ENCODE measurements around the gene CUL4A. TPM values are rescaled to one million over a fixed set of nuclear protein-coding genes. Genes with fewer than 3 reads are reported as not detected.
A peak's percentile ranks its signal among the peaks of the same experiment; 100 is the strongest.
"Not testable (repeated sequence)": the region's sequence is repeated elsewhere in the genome, so short reads cannot be mapped to it uniquely, and the experiment has no call there.

Gene CUL4A
- polyA plus RNA-seq (2012; ENCODE audit: insufficient read depth, insufficient read length) = 81.6 TPM

DNA sequence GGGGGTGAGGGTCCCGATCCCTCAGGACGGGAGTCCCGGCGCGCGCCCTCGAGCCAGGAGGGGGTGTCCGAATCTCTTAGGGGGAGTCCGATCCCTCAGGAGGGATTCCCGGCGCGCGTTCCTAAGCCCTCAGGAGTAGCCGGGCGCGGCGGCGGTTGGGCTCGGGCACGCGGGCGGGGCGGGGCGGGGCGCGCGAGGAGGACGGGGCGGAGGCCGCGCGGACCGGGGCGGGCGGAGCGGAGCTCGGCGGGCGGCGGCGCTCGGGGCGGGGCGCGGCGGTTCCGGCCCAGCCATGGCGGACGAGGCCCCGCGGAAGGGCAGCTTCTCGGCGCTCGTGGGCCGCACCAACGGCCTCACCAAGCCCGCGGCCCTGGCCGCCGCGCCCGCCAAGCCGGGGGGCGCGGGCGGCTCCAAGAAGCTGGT lies at the start of gene CUL4A:
Gene CUL4A (plus strand): TSS at position 278 of the 423 bp plus-strand sequence. CDS start 15 bp downstream, at position 293.
- DNase-seq (ENCODE audit: low read depth, low spot score) = peak; percentile 29
- H3K4me3 ChIP-seq (ENCODE audit: low read length) = peak within 1 kb of the TSS; percentile 91

GRCh38 chr13:113159701-113160100 lies 49.7 kb upstream of the CUL4A start:
- DNase-seq (ENCODE audit: low read depth, low spot score) = no peak
- no peak overlapping the region for H3K4me3 ChIP-seq (ENCODE audit: low read length)

DNA sequence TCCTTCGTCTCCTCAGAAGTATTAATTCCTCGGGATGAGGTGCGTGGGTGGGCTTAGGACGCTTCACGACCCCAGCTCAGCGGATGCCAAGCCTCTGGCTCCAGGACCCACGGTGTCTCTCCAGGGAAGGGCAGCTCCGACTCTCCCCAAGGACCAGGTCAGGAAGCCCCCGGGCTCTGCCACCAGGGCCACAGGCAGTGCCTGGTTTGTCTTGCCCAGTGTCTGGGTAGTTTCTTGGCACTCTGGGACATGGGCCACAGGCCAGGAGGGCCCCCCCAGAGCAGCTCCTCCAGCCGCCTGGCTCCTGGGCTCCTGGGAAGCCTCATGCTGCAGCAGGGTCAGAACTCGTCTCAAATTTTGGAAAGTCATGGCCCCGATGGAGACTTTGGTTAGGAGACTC lies 48.4 kb upstream of the CUL4A start:
- H3K4me3 ChIP-seq (ENCODE audit: low read length) = no peak overlapping the region
- no peak for DNase-seq (ENCODE audit: low read depth, low spot score)

DNA sequence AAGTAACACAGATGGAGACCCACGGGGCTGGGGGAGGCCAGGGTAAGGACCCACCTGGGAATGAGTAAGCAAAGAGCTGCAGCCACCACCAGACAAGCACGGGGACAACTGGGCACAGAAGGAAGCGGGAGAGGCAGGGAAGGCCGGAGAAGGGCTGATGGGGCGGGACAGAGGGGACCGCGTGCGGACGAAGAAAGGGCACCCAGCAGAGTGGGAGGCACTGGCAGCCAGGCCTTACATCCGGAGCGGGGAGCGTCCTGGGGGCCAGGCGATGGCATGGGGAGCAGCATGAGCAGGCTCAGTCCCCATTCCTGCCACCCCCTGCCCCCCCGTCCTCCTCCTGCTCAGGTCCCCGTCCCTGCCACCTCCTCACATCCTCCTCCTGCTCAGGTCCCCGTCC lies 48.0 kb upstream of the CUL4A start:
- H3K4me3 ChIP-seq (ENCODE audit: low read length) = no peak overlapping the region
- DNase-seq (ENCODE audit: low read depth, low spot score) = no peak

DNA sequence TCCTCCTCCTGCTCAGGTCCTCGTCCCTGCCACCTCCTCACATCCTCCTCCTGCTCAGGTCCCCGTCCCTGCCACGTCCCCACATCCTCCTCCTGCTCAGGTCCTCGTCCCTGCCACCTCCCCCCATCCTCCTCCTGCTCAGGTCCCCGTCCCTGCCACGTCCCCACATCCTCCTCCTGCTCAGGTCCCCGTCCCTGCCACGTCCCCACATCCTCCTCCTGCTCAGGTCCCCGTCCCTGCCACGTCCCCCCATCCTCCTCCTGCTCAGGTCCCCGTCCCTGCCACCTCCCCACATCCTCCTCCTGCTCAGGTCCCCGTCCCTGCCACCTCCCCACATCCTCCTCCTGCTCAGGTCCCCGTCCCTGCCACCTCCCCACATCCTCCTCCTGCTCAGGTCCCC lies 47.4 kb upstream of the CUL4A start:
- DNase-seq (ENCODE audit: low read depth, low spot score); H3K4me3 ChIP-seq (ENCODE audit: low read length): not testable (repeated sequence)

DNA sequence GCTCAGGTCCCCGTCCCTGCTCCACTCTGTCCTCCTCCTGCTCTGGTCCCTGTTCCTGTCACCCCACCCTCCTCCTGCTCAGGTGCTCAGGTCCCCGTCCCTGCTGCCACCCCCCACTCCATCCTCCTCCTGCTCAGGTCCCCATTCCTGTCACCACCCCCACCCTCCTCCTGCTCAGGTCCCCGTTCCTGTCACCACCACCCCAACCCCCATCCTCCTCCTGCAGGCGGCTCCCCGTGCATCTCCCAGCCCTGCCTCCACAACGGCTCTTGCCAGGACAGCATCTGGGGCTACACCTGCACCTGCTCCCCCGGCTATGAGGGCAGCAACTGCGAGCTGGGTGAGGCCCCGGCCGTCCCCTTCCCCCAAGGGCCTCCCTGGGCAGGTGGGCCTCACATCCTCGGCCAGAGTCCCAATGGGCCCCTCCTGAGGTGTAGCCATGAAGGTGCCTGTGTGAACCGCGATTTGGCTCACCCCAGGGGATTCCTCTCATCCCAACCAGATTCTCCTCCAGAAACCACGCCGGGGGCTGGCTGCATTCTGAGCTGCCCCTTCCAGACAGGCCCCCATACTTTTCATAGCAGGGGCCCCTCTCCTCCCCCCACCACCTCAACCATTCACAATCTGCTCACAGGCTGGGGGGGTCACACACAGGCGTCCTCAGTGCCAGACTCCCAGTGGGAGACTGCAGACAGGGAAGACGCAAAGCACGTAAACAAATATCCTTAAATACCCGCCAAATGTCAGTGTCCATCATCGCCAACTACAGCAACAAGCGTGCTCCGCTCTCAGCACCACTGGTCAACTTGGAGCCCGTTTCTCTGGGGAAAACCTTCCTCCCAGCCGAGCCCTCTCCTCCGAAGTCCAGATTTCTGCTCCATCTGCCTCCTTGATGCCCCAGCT lies 46.4 kb upstream of the CUL4A start:
- no peak overlapping the region for H3K4me3 ChIP-seq (ENCODE audit: low read length)
- peak; percentile 30 for DNase-seq (ENCODE audit: low read depth, low spot score)

- no peak for DNase-seq (ENCODE audit: low read depth, low spot score)
Observed at GRCh38 chr13:113164492-113164891, 44.9 kb upstream of the CUL4A start.

GRCh38 chr13:113166266-113166665 lies 43.1 kb upstream of the CUL4A start:
- DNase-seq (ENCODE audit: low read depth, low spot score) = no peak
- no peak overlapping the region for H3K4me3 ChIP-seq (ENCODE audit: low read length)

More at GRCh38 chr13:113164492-113164891, 44.9 kb upstream of the CUL4A start:
- H3K4me3 ChIP-seq (ENCODE audit: low read length) = no peak overlapping the region

- no peak overlapping the region for H3K4me3 ChIP-seq (ENCODE audit: low read length)
- DNase-seq (ENCODE audit: low read depth, low spot score) = no peak
Observed at GRCh38 chr13:113166681-113167080, 42.7 kb upstream of the CUL4A start.

- H3K4me3 ChIP-seq (ENCODE audit: low read length) = no peak overlapping the region
- no peak for DNase-seq (ENCODE audit: low read depth, low spot score)
Observed at GRCh38 chr13:113167155-113167554, 42.3 kb upstream of the CUL4A start.

DNA sequence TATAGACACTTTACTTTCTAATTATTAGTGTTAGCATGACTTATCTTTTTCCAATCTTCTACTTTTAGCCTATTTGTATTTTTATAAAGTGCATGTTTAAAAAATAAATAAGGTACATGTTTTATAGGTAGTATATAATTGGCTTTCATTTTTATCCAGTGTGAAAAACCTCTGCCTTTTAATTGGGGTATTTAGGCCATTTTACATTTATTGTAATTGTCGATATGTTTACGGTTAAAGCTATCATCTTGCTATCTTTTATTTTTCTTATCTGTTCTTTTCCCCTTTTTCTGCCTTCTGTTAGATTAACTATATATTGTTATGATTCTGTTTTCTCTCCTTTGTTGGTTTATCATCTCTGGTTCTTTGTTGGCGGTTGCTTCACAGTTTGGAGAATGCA lies 41.8 kb upstream of the CUL4A start:
- H3K4me3 ChIP-seq (ENCODE audit: low read length) = no peak overlapping the region
- DNase-seq (ENCODE audit: low read depth, low spot score) = no peak

GRCh38 chr13:113168211-113168610 lies 41.2 kb upstream of the CUL4A start:
- H3K4me3 ChIP-seq (ENCODE audit: low read length) = no peak overlapping the region
- no peak for DNase-seq (ENCODE audit: low read depth, low spot score)

DNA sequence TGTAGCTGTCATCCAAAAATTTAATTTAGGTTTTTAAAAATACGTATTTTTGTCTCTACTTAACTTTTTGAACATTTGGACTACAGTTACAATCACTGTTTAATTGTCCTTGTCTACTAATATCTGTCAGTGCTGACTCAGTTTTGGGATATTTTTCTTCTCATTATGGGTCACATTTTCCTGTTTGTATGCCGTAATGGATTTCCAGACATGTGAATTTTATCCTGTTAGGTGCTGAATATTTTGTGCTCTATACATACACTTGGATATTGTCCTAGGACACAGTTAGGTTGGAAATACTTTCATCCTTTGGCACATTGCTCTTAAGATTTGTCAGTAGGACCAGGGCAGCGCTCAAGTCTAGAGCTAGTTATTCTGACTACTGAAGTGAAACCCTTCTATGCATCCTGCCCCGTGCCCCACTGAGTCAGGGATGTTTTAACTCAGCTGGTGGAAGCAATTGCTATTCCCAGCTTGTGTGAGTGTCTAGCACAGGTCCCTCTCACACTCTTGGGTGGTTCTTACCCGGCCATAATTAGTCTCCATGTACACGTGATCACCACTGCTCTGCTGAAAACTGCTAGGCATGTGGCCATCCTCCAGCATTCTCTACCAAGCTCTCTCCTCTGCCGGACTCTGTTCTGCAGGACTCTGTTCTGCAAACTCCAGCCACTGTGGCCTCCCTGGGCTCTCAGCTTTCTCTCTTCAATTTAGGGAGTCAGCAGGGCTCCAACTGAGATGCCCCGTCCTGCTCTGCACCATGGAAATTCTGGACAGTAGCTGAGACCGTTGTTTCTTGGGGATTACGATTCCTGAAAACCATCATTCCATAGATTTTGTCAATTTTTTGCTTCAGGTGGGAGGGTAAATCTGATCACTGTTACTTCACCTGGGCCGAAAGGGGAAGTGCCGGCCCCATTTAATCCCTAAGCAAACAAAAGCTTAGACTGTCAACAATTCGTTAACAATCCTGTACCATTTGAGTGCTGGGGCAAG lies 39.8 kb upstream of the CUL4A start:
- DNase-seq (ENCODE audit: low read depth, low spot score) = no peak
- no peak overlapping the region for H3K4me3 ChIP-seq (ENCODE audit: low read length)

DNA sequence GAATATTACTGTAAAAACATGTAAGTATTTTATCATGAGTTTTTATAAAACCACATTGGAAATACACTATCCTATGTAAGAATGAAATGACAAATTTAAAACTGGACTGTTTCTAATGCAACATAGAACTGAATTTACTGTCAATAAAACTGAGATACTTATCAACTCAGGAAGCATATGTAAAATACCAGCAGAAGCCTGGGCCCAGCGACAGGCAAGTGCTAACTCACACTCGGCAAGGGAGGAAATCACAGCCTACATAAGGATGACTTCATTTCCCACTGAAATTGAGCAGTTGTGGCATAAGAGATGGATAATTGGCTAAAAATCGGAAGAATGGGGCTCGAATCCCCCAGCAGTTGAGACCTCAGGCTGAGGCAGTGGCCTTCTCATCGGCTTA lies 38.9 kb upstream of the CUL4A start:
- no peak for DNase-seq (ENCODE audit: low read depth, low spot score)
- H3K4me3 ChIP-seq (ENCODE audit: low read length) = no peak overlapping the region

GRCh38 chr13:113171250-113172125 lies 37.9 kb upstream of the CUL4A start:
- DNase-seq (ENCODE audit: low read depth, low spot score) = no peak
- H3K4me3 ChIP-seq (ENCODE audit: low read length) = no peak overlapping the region

DNA sequence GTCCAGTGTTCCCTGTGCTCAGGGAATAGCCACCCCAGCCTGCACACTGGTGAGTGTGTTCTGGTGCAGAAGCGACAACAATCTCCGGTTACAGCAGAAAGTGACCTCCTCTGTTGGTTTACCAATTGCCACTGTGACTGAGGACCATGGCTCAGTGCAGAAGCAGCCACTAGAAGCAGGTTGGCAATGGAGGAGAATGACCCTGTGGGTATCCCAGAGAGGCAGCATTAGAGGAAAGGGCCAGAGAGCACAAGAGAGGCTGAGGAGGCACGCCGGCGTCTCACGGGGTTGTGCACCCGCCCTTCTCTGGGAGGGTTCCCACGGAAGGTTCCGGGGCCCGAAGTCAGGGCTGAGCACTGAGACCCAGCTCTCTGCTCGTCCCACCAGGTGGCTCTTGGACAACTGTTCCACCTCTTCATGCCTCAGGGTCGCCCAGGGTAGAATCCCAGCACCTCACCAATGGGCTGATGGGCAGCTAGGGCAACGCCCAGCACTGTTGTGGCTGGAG lies 36.9 kb upstream of the CUL4A start:
- H3K4me3 ChIP-seq (ENCODE audit: low read length) = no peak overlapping the region
- no peak for DNase-seq (ENCODE audit: low read depth, low spot score)

DNA sequence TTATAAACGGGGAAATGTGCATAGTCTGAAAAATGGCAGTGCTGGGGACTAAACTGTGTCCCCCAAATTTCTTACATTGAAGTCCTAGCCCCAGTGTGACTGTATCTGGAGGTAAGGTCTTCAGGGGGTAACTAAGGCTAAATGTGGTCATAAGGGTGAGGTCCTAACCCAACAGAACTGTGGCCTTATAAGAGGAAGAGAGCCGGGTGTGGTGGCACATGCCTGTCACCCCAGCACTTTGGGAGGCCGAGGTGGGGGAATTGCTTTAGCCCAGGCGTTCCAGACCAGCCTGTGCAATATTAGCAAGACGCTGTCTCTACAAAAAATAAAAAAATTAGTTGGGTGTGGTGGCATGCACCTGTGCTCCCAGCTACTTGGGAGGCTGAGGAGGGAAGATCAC lies 33.1 kb upstream of the CUL4A start:
- no peak overlapping the region for H3K4me3 ChIP-seq (ENCODE audit: low read length)
- no peak for DNase-seq (ENCODE audit: low read depth, low spot score)

- no peak for DNase-seq (ENCODE audit: low read depth, low spot score)
- no peak overlapping the region for H3K4me3 ChIP-seq (ENCODE audit: low read length)
Observed at GRCh38 chr13:113176822-113177221, 32.6 kb upstream of the CUL4A start.

Data from Jurkat, Clone E6-1 (cell line).